GM10266 (cell line): ENCODE measurements around the gene EIF2B4.

Experiments used
- DNase-seq: peaks from one replicate; pipeline ENCODE4 v3.0.0; 2012; ENCODE audit errors: extremely low spot score
- TF ChIP-seq, protein P1 (sequence below): IDR thresholded peaks from 2 replicates; pipeline ENCODE4 v1.5.1; 2012; ENCODE audit warnings: mild to moderate bottlenecking, low read depth; ENCODE audit not compliant: control insufficient read depth, insufficient read depth; ENCODE audit errors: missing control alignments

The EIF2B4 gene

GRCh38 chr2:27370026-27370815 is at the start of gene EIF2B4, which contains the start of gene SNX17:
EIF2B4 (minus strand) TSS chr2:27370338; CDS start chr2:27370314, 24 bp downstream.
SNX17 (plus strand) TSS chr2:27370616; CDS start chr2:27370744, 128 bp downstream.
- TF ChIP-seq, protein P1, sequence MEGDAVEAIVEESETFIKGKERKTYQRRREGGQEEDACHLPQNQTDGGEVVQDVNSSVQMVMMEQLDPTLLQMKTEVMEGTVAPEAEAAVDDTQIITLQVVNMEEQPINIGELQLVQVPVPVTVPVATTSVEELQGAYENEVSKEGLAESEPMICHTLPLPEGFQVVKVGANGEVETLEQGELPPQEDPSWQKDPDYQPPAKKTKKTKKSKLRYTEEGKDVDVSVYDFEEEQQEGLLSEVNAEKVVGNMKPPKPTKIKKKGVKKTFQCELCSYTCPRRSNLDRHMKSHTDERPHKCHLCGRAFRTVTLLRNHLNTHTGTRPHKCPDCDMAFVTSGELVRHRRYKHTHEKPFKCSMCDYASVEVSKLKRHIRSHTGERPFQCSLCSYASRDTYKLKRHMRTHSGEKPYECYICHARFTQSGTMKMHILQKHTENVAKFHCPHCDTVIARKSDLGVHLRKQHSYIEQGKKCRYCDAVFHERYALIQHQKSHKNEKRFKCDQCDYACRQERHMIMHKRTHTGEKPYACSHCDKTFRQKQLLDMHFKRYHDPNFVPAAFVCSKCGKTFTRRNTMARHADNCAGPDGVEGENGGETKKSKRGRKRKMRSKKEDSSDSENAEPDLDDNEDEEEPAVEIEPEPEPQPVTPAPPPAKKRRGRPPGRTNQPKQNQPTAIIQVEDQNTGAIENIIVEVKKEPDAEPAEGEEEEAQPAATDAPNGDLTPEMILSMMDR = peak; percentile 98
- peak; percentile 96 for DNase-seq

DNA sequence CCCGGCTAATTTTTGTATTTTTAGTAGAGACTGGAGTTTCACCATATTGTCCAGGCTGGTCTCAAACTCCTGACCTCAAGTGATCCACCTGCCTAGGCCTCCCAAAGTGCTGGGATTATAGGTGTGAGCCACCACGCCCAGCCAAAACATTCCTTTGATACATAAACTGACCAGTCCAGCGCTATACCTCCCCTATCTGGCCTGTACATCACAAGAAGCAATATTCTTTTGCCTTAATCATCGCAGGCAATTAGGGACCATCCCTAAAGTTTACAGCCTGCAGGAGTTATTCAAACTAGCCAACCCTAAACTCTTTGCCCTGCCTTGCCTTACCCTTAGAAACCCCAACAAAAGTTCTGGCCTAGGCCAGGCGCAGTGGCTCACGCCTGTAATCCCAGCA is 46.0 kb upstream of the EIF2B4 start:
- DNase-seq = no peak
- TF ChIP-seq, protein P1 = no peak

- no peak for DNase-seq
- TF ChIP-seq, protein P1 = no peak
Measured at GRCh38 chr2:27412419-27413152, 42.4 kb upstream of the EIF2B4 start.

DNA sequence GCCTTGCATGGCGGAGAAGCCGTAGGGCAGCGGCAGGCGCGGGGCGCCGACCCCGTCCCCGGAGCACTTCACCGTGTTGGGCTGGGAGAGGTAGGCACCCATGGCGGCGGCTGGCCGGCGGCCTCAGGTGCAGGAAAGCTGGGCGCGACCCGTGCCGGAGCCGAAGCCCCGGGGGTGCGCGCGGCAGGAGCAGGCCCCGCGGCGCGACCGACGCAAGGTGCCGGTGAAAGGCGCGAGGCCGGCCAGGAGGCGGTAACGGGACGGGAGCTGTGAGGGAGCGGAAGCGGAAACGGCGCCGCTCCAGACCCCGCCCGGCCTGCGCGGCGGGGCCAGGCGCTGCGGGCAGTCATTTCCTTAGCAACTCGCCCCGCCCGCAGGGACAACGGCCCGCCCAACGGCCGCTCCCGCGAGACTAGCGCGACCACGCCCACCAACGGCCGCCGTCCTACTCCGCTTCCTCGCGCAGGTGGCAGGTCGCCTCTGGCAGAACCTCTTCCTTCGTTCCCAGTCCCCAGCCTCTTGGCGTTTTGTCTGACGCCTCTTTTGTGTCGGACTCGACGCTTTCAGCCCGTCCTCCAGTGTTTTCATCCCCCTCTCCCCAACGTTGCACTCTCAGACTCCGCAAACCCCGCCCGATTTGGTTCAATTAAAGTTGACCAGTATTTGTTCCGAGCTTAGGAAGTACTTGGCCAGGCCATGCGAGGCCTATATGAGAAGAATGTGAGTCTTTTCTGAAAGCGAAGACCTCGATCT is 39.4 kb upstream of the EIF2B4 start, which contains the start of gene PPM1G:
Gene PPM1G (minus strand): TSS at position 271 of the 753 bp plus-strand sequence. CDS start 169 bp downstream, at position 102.
- TF ChIP-seq, protein P1 = no peak
- DNase-seq = peak; percentile 97

DNA sequence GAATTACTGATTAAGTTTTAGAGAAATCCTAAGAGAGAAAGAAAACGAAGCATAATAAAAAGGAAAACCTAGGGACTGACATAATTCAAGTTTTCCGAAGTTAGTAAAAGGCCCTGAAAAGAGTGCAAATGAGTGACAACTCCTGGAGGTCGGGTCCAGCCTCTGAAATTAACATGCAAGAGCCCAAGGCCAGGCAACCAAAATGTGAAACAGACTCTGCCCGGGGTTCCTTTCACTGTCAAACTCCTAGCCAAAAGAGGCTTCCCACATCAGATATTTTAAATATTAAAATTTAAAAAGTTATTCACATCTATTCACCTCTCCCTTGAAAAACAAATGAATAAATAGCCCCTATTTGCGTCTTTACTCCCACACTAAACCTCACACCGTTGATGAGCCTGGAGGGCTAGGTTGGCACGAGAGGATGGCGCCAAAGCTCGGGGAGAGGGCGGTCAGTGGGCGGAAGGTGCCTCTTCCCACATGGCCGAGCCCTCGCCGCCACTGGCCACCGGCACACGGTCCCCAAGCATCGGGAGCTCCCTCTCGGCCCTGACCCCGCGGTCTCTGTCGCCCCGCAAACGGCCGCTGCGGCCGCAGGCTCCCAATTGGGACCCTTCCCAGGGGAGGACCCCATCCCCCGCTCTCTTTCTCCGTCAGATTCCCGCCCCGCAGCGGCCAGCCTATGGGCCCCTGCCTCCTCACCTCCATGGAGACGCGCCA is 38.6 kb upstream of the EIF2B4 start:
- peak; percentile 51 for DNase-seq
- TF ChIP-seq, protein P1 = no peak

DNA sequence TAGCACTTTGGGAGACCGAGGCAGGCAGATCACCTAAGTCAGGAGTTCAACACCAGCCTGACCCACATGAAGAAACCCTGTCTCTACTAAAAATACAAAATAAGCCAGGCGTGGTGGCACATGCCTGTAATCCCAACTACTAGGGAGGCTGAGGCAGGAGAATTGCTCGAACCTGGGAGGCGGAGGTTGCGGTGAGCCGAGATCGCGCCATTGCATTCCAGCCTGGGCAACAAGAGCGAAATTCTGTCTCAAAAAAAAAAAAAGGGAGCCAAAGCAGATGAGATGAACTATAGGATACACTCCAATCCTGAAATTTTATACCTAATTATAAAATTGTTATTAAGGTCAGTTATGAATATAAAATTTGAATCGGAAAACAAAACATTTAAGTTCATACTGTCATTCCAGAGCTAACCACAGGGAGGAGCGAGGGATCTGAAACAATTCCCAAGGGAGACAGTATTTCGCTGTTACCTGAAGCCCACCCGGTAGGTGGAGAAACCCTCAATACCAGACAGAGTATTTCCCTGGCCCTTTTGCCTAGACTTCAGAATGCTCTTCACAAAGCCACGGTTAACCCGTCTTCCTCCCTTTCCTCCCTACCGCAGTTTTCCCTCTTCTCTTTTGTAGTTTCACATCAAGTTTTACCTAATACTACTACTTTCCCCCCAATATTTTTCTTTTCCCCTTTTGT is 37.8 kb upstream of the EIF2B4 start:
- DNase-seq = no peak
- TF ChIP-seq, protein P1 = peak; percentile 30
